Measurements from ENCODE around the gene MPRIP. TPM values are rescaled to one million over a fixed set of nuclear protein-coding genes. Genes with fewer than 3 reads are reported as not detected.

MPRIP gene
- total RNA-seq, 1 donor from 2014 or later: 275 TPM

DNA sequence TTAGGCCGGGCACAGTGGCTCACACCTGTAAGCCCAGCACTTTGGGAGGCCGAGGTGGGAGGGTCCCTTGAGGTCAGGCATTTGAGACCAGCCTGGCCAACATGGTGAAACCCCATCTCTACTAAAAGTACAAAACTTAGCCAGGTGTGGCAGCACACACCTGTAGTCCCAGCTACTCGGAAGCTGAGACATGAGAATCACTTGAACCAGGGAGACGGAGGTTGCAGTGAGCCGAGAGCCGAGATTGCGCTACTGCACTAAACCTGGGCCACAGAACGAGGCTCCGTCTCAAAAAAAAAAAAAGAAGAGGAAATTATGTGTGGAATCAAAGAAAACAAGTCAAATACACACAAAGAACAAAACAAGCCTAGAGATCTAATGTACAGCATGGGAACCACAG lies 16.1 kb upstream of the MPRIP start:
- H3K27ac Mint-ChIP-seq: peak overlapping the region; percentile 94
- H3K9me3 Mint-ChIP-seq: no peaks in the 10 kb centered on the region
- no peaks in the 10 kb centered on the region for H3K36me3 Mint-ChIP-seq
- peak overlapping the region; percentile 20 for H3K4me3 Mint-ChIP-seq
- H3K4me1 Mint-ChIP-seq (ENCODE audit: unreplicated experiment): peaks cover 28% of the 10 kb centered on the region
- no peak for DNase-seq (ENCODE audit: extremely low spot score, unreplicated experiment)
- TF ChIP-seq, protein P1, sequence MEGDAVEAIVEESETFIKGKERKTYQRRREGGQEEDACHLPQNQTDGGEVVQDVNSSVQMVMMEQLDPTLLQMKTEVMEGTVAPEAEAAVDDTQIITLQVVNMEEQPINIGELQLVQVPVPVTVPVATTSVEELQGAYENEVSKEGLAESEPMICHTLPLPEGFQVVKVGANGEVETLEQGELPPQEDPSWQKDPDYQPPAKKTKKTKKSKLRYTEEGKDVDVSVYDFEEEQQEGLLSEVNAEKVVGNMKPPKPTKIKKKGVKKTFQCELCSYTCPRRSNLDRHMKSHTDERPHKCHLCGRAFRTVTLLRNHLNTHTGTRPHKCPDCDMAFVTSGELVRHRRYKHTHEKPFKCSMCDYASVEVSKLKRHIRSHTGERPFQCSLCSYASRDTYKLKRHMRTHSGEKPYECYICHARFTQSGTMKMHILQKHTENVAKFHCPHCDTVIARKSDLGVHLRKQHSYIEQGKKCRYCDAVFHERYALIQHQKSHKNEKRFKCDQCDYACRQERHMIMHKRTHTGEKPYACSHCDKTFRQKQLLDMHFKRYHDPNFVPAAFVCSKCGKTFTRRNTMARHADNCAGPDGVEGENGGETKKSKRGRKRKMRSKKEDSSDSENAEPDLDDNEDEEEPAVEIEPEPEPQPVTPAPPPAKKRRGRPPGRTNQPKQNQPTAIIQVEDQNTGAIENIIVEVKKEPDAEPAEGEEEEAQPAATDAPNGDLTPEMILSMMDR (conservative IDR thresholded peaks at IDR 0.05): no peak
- no peaks in the 10 kb centered on the region for H3K27me3 Mint-ChIP-seq

DNA sequence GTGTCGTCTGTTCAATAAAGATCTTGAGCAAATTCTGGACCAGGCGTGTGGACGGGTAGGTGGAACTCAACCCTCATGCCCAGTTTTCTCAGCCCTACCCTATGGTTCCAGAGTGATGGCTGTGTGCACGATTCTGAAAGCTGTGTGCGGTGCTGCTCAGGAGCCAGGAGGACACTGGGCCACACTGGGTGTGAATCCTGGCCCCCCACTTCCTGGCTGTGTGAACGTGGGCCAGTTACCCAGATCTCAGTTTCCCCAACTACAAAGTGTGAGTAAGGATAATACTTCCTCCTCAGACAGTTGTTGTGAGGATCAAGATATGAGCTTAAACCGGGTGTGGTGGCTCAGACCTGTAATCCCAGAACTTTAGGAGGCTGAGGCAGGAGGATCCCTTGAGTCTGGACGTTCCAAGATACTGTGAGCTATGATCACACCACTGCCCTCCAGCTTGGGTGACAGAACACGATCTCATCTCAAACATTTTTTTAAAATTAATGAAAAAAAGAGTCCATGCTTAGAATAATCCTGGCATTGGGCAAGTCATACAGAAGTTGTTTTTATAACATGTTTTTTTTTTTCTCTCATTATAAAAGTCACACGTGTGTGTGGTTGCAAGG lies 14.7 kb upstream of the MPRIP start:
- peaks cover 36% of the 10 kb centered on the region for H3K4me1 Mint-ChIP-seq (ENCODE audit: unreplicated experiment)
- no peaks in the 10 kb centered on the region for H3K36me3 Mint-ChIP-seq
- peak overlapping the region; percentile 100 for H3K27ac Mint-ChIP-seq
- H3K9me3 Mint-ChIP-seq: no peaks in the 10 kb centered on the region
- DNase-seq (ENCODE audit: extremely low spot score, unreplicated experiment): no peak
- H3K27me3 Mint-ChIP-seq: no peaks in the 10 kb centered on the region
- TF ChIP-seq, protein P1 (conservative IDR thresholded peaks at IDR 0.05): no peak
- H3K4me3 Mint-ChIP-seq: peak overlapping the region; percentile 77

DNA sequence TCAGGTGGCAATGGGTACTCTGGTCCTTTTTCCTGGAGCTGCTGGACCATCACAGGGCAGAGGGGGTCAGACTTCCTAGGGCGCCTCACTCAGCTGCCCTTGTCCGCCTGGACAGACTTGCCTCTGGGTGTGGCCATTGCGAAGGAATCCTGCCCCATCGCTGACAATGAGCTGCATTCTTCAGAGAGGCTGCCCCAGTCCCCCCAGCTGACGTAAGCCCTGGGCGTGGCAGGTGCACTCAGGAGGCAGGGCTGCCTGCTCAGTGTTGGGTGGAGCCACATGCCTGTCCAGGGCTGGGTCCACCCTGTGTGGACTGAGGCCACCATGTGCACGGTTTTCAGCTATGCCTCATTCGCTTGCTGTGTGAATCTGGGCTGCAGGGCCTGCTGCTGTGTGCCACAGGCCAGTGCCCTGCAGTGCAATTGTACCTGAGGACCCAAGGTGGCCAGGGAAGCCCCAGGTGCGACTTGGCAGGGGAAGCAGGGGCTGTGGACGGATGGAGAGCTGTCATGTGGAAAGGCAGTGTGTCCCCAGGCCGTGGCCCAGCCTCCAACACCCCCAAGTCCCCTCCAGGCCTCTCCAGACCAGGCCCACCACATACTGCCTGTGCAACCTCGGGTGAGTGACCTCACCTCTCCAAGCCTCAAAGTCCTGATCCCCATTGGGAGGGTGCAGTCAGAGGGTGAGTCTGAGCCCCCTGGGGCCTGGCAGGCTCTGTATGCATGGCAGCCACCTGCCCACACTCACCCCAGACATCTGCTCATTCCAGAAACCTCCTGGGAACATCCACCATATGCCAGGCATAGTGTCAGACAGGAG lies 14.0 kb upstream of the MPRIP start:
- peak overlapping the region; percentile 100 for H3K27ac Mint-ChIP-seq
- H3K36me3 Mint-ChIP-seq: no peaks in the 10 kb centered on the region
- peak overlapping the region; percentile 77 for H3K4me3 Mint-ChIP-seq
- TF ChIP-seq, protein P1 (conservative IDR thresholded peaks at IDR 0.05): no peak
- no peaks in the 10 kb centered on the region for H3K9me3 Mint-ChIP-seq
- DNase-seq (ENCODE audit: extremely low spot score, unreplicated experiment): peak; percentile 86
- peaks cover 34% of the 10 kb centered on the region for H3K4me1 Mint-ChIP-seq (ENCODE audit: unreplicated experiment)
- no peaks in the 10 kb centered on the region for H3K27me3 Mint-ChIP-seq

DNA sequence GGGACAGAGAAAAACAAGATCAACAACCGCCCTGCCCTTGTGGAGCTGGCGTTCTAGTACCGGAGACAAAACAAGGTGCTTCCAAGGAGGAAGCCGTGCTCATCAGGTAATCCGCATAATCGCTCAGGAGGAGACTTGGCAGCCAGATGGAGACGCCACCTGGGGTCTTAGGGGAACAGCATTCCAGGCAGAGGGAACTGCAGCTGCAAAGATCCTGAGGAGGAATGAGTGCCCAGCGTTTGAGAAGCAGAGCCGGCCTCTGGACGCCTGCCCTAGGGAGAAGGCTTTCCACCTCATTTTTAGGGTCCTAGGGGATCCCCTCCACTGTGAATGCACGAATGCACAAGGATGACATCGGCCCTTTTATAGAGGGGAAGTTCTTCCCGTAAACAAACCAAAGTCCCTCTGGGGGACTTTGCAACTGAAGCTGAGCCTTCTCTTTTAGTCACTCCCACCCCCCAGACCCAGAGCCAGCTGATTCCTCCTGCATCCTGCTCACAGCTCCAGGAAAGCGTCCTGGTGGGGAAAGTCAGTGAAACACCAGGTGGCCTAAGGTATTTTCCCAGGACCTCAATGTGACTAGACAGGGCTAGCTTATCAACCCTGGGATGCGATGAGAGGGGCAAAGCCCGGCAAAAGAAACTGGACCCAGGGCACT lies 13.2 kb upstream of the MPRIP start:
- Mint-ChIP-seq H3K27me3 (no peaks in the 10 kb centered on the region), H3K27ac (peak overlapping the region; percentile 100), H3K4me1 (ENCODE audit: unreplicated experiment) (peaks cover 38% of the 10 kb centered on the region), H3K36me3 (no peaks in the 10 kb centered on the region), H3K4me3 (peak overlapping the region; percentile 77), H3K9me3 (no peaks in the 10 kb centered on the region)
- no peak for DNase-seq (ENCODE audit: extremely low spot score, unreplicated experiment)
- TF ChIP-seq, protein P1 (conservative IDR thresholded peaks at IDR 0.05): no peak

DNA sequence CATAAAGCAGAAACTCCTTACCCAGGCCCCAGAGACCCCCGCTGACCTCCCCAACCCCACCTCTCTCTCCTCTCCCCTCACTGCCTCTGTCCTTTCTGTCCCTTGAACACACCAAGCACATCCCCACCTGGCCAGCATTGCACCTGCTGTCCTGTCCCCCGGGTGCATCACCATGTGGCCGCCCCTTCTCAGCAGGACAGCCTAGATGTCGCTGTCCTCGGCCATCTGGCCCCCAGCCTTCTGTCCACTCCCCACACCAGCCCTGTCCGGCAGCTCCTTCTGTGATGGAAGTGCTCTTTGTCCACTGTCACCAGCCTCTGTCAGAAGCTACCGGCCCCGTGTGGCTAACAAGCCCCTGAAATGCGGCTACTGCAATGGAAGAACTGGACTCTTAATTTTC lies 12.3 kb upstream of the MPRIP start:
- no peaks in the 10 kb centered on the region for H3K36me3 Mint-ChIP-seq
- no peaks in the 10 kb centered on the region for H3K27me3 Mint-ChIP-seq
- no peak for DNase-seq (ENCODE audit: extremely low spot score, unreplicated experiment)
- H3K4me1 Mint-ChIP-seq (ENCODE audit: unreplicated experiment): peaks cover 38% of the 10 kb centered on the region
- no peaks in the 10 kb centered on the region for H3K9me3 Mint-ChIP-seq
- TF ChIP-seq, protein P1 (conservative IDR thresholded peaks at IDR 0.05): no peak
- no peak overlapping the region for H3K4me3 Mint-ChIP-seq
- peak overlapping the region; percentile 100 for H3K27ac Mint-ChIP-seq

All from type B pancreatic cell (in vitro differentiated cells).